ENCODE data around the gene DRAP1. TPM values are rescaled to one million over a fixed set of nuclear protein-coding genes. Genes with fewer than 3 reads are reported as not detected.

DRAP1 gene
- total and polyA plus RNA-seq, 2 donors from 2014 or later, result 51.2 to 150 TPM

GRCh38 chr11:65960824-65961266, 41.6 kb downstream of the DRAP1 start:
- Histone ChIP-seq H3K4me1 (ENCODE audit: control insufficient read depth in 2 of 3, insufficient read depth in 2 of 3, low read depth in 1 of 3, low read length in 3 of 3) (peaks cover 3 to 13% (median 10%) of the 10 kb centered on the region in 3 donors), H3K9me3 (ENCODE audit: control insufficient read depth in 2 of 3, insufficient read depth in 1 of 3, low read length in 3 of 3) (no peaks in the 10 kb centered on the region), H3K9ac (ENCODE audit: low read length in 3 of 3) (peak overlapping the region; percentile 43 to 93 (median 58)), H3K36me3 (ENCODE audit: control insufficient read depth in 2 of 3, insufficient read depth in 3 of 3, low read length in 3 of 3) (peaks cover 0 to 13% (median 6%) of the 10 kb centered on the region in 3 donors), H3K4me3 (ENCODE audit: low read length in 3 of 3) (peak overlapping the region; percentile 78 to 97 (median 91)), H3K27ac (ENCODE audit: low read depth in 2 of 2, low read length in 2 of 2) (peak overlapping the region; percentile 52 to 69), H3K27me3 (ENCODE audit: control insufficient read depth, insufficient read depth, low read length) (no peaks in the 10 kb centered on the region)
- no peak for FAIRE-seq
- peak in 1 of 5 donors; percentile 55 for DNase-seq
- intact Hi-C loops (cut with DNase I), result no loop called here
- TF ChIP-seq CTCF (IDR thresholded peaks at IDR 0.05; ENCODE audit: borderline replicate concordance, extremely low read depth, insufficient read depth), result no peak

GRCh38 chr11:65961267-65962140, 42.3 kb downstream of the DRAP1 start, which contains the start of gene SART1:
Gene SART1, plus strand, starts transcription at chr11:65961734. Its CDS starts 47 bp downstream, at chr11:65961781.
- intact Hi-C loops (cut with DNase I), result no loop called here
- no peak for FAIRE-seq
- H3K9ac ChIP-seq (ENCODE audit: low read length in 3 of 3), result peak within 1 kb of the TSS; percentile 74 to 93 (median 92)

GRCh38 chr11:65962141-65962564, 42.9 kb downstream of the DRAP1 start:
- intact Hi-C loops (cut with DNase I), result no loop called here
- H3K36me3 ChIP-seq (ENCODE audit: control insufficient read depth in 2 of 3, insufficient read depth in 3 of 3, low read length in 3 of 3), result peaks cover 0 to 24% (median 17%) of the 10 kb centered on the region in 3 donors
- DNase-seq (no peak), FAIRE-seq (no peak)
- H3K4me1 ChIP-seq (ENCODE audit: control insufficient read depth in 2 of 3, insufficient read depth in 2 of 3, low read depth in 1 of 3, low read length in 3 of 3), result peaks cover 3 to 13% (median 10%) of the 10 kb centered on the region in 3 donors
- H3K9me3 ChIP-seq (ENCODE audit: control insufficient read depth in 2 of 3, insufficient read depth in 1 of 3, low read length in 3 of 3), result no peaks in the 10 kb centered on the region
- TF ChIP-seq CTCF (IDR thresholded peaks at IDR 0.05; ENCODE audit: borderline replicate concordance, extremely low read depth, insufficient read depth), result no peak
- H3K27me3 ChIP-seq (ENCODE audit: control insufficient read depth, insufficient read depth, low read length), result no peaks in the 10 kb centered on the region
- H3K27ac ChIP-seq (ENCODE audit: low read depth in 2 of 2, low read length in 2 of 2), result no peak overlapping the region
- H3K9ac ChIP-seq (ENCODE audit: low read length in 3 of 3), result peak overlapping the region; percentile 38 to 93 (median 92)
- H3K4me3 ChIP-seq (ENCODE audit: low read length in 3 of 3), result peak overlapping the region; percentile 78 to 97 (median 91)

More at GRCh38 chr11:65961267-65962140, 42.3 kb downstream of the DRAP1 start, which contains the start of gene SART1:
- Histone ChIP-seq H3K9me3 (ENCODE audit: control insufficient read depth in 2 of 3, insufficient read depth in 1 of 3, low read length in 3 of 3) (no peaks in the 10 kb centered on the region), H3K27ac (ENCODE audit: low read depth in 2 of 2, low read length in 2 of 2) (peak within 1 kb of the TSS; percentile 55 to 69), H3K36me3 (ENCODE audit: control insufficient read depth in 2 of 3, insufficient read depth in 3 of 3, low read length in 3 of 3) (peaks cover 0 to 17% (median 10%) of the 10 kb centered on the region in 3 donors), H3K4me3 (ENCODE audit: low read length in 3 of 3) (peak within 1 kb of the TSS; percentile 78 to 97 (median 91)), H3K4me1 (ENCODE audit: control insufficient read depth in 2 of 3, insufficient read depth in 2 of 3, low read depth in 1 of 3, low read length in 3 of 3) (peaks cover 3 to 13% (median 10%) of the 10 kb centered on the region in 3 donors), H3K27me3 (ENCODE audit: control insufficient read depth, insufficient read depth, low read length) (no peaks in the 10 kb centered on the region)
- peak; percentile 99 to 100 (median 99) for DNase-seq
- TF ChIP-seq CTCF (IDR thresholded peaks at IDR 0.05; ENCODE audit: borderline replicate concordance, extremely low read depth, insufficient read depth), result no peak
